ENCODE results near the gene NTF3.

NTF3 gene

GRCh38 chr12:5432011-5432400 is at the start of gene NTF3:
Gene NTF3, plus strand, starts transcription at chr12:5432108. Its CDS starts 217 bp downstream, at chr12:5432325.
- no peaks in the 10 kb centered on the region for H3K4me1 ChIP-seq (ENCODE audit: low read length)
- peaks cover 17% of the 10 kb centered on the region; the same call in 1 of the 2 replicates for H3K27me3 ChIP-seq (ENCODE audit: low read depth, low read length)
- no peak within 1 kb of the TSS for H3K4me3 ChIP-seq (ENCODE audit: low read length)
- TF ChIP-seq EZH2phosphoT487 (IDR thresholded peaks at IDR 0.05; ENCODE audit: low read depth) = no peak
- TF ChIP-seq, protein P1, sequence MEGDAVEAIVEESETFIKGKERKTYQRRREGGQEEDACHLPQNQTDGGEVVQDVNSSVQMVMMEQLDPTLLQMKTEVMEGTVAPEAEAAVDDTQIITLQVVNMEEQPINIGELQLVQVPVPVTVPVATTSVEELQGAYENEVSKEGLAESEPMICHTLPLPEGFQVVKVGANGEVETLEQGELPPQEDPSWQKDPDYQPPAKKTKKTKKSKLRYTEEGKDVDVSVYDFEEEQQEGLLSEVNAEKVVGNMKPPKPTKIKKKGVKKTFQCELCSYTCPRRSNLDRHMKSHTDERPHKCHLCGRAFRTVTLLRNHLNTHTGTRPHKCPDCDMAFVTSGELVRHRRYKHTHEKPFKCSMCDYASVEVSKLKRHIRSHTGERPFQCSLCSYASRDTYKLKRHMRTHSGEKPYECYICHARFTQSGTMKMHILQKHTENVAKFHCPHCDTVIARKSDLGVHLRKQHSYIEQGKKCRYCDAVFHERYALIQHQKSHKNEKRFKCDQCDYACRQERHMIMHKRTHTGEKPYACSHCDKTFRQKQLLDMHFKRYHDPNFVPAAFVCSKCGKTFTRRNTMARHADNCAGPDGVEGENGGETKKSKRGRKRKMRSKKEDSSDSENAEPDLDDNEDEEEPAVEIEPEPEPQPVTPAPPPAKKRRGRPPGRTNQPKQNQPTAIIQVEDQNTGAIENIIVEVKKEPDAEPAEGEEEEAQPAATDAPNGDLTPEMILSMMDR (IDR thresholded peaks at IDR 0.05; ENCODE audit: low read depth, low read length) = no peak
- no peaks in the 10 kb centered on the region for H3K79me2 ChIP-seq (ENCODE audit: low read length)
- H2AFZ ChIP-seq (ENCODE audit: low read depth, low read length) = no peak within 1 kb of the TSS
- H3K9me3 ChIP-seq (ENCODE audit: insufficient read depth, low read length) = no peaks in the 10 kb centered on the region
- no peak within 1 kb of the TSS for H3K9ac ChIP-seq (ENCODE audit: low read length)
- no peaks in the 10 kb centered on the region for H4K20me1 ChIP-seq (ENCODE audit: insufficient read depth, low read length)
- no peaks in the 10 kb centered on the region for H3K36me3 ChIP-seq (replicated peaks; ENCODE audit: low read depth, low read length)
- no peak within 1 kb of the TSS for H3K27ac ChIP-seq (ENCODE audit: low read length)
- H3K4me2 ChIP-seq (ENCODE audit: low read length) = no peak within 1 kb of the TSS

GRCh38 chr12:5384015-5384414 is 47.9 kb upstream of the NTF3 start:
- H2AFZ ChIP-seq (ENCODE audit: low read depth, low read length) = no peak overlapping the region
- no peak overlapping the region for H3K9ac ChIP-seq (ENCODE audit: low read length)
- no peak overlapping the region for H3K27ac ChIP-seq (ENCODE audit: low read length)
- TF ChIP-seq EZH2phosphoT487 (IDR thresholded peaks at IDR 0.05; ENCODE audit: low read depth) = no peak
- TF ChIP-seq, protein P1 (IDR thresholded peaks at IDR 0.05; ENCODE audit: low read depth, low read length) = no peak
- no peak overlapping the region for H3K4me2 ChIP-seq (ENCODE audit: low read length)
- H3K4me1 ChIP-seq (ENCODE audit: low read length) = no peaks in the 10 kb centered on the region
- H3K27me3 ChIP-seq (ENCODE audit: low read depth, low read length) = 0 out of 2 replicates have a peak, but pooled peaks cover 16% of the 10 kb centered on the region
- H3K79me2 ChIP-seq (ENCODE audit: low read length) = no peaks in the 10 kb centered on the region
- H3K4me3 ChIP-seq (ENCODE audit: low read length) = no peak overlapping the region
- H3K9me3 ChIP-seq (ENCODE audit: insufficient read depth, low read length) = no peaks in the 10 kb centered on the region
- no peaks in the 10 kb centered on the region for H3K36me3 ChIP-seq (replicated peaks; ENCODE audit: low read depth, low read length)
- no peaks in the 10 kb centered on the region for H4K20me1 ChIP-seq (ENCODE audit: insufficient read depth, low read length)

DNA sequence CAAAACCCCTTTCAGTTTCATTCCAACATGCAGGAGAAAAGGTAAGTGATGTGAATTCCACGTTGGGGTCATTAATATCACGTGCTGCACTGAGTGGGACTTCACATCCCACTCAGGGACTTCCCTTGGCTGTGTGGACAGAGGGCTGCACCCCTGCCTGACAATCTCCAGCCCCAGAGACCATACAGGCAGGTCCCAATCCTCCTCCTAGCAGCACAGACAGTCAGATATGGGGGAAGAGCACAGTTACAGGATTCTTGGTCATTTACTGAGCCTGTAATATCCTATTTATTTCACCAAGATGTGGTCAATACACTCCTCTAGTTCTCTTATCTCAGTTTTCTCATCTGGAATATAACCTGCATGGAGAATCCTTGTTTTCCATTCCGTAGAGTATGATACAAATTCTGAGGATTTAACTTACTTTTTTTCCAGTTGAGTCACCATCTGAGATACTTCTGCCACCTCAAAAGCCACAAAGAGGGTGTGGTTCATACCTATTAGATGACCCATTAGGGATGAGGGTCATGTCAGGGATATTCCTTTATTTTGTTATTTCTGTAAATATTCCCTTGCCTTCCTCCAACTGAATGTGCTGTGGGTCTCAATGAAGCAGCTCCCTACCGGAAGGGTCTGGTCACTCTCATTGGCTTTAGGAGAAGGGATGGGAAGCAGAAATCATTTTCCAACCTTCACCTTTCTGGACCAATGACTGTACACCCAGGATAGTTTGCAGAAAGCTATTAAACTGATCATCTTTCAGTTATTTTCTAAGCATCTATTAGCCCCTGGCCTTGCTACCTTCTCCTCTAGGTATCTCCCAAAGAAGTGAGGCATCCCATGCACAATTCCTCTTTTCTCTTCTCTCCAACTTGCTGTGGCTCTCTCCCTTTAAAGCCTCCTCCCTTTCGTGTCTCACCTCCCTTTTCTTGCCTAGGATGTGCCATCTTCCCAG is 43.0 kb upstream of the NTF3 start:
- no peak overlapping the region for H3K27ac ChIP-seq (ENCODE audit: low read length)

More for the DNA sequence above, 43.0 kb upstream of the NTF3 start:
- no peak overlapping the region for H3K4me2 ChIP-seq (ENCODE audit: low read length)
- H3K9me3 ChIP-seq (ENCODE audit: insufficient read depth, low read length) = no peaks in the 10 kb centered on the region
- H3K36me3 ChIP-seq (replicated peaks; ENCODE audit: low read depth, low read length) = no peaks in the 10 kb centered on the region
- TF ChIP-seq, protein P1 (IDR thresholded peaks at IDR 0.05; ENCODE audit: low read depth, low read length) = no peak
- TF ChIP-seq EZH2phosphoT487 (IDR thresholded peaks at IDR 0.05; ENCODE audit: low read depth) = no peak
- H3K27me3 ChIP-seq (ENCODE audit: low read depth, low read length) = 0 out of 2 replicates have a peak, but pooled peaks cover 9% of the 10 kb centered on the region
- no peaks in the 10 kb centered on the region for H4K20me1 ChIP-seq (ENCODE audit: insufficient read depth, low read length)
- H3K4me1 ChIP-seq (ENCODE audit: low read length) = no peaks in the 10 kb centered on the region
- no peaks in the 10 kb centered on the region for H3K79me2 ChIP-seq (ENCODE audit: low read length)
- H3K4me3 ChIP-seq (ENCODE audit: low read length) = no peak overlapping the region
- no peak overlapping the region for H2AFZ ChIP-seq (ENCODE audit: low read depth, low read length)
- H3K9ac ChIP-seq (ENCODE audit: low read length) = no peak overlapping the region
